ENCODE measurements around the gene DAB2IP.
A peak's percentile ranks its signal among the peaks of the same experiment; 100 is the strongest.

The DAB2IP gene

GRCh38 chr9:121652021-121652837, 795 bp downstream of the DAB2IP start:
- Mint-ChIP-seq H3K9me3 (no peaks in the 10 kb centered on the region), H3K4me1 (peaks cover 65% of the 10 kb centered on the region), H3K4me3 (peak overlapping the region; percentile 95 to 98 (median 97)), H3K27ac (peak overlapping the region; percentile 93 to 95 (median 94)), H3K36me3 (ENCODE audit: low read depth) (peaks cover 5% of the 10 kb centered on the region), H3K27me3 (ENCODE audit: low read depth) (no peaks in the 10 kb centered on the region)
- TF ChIP-seq, protein P1, sequence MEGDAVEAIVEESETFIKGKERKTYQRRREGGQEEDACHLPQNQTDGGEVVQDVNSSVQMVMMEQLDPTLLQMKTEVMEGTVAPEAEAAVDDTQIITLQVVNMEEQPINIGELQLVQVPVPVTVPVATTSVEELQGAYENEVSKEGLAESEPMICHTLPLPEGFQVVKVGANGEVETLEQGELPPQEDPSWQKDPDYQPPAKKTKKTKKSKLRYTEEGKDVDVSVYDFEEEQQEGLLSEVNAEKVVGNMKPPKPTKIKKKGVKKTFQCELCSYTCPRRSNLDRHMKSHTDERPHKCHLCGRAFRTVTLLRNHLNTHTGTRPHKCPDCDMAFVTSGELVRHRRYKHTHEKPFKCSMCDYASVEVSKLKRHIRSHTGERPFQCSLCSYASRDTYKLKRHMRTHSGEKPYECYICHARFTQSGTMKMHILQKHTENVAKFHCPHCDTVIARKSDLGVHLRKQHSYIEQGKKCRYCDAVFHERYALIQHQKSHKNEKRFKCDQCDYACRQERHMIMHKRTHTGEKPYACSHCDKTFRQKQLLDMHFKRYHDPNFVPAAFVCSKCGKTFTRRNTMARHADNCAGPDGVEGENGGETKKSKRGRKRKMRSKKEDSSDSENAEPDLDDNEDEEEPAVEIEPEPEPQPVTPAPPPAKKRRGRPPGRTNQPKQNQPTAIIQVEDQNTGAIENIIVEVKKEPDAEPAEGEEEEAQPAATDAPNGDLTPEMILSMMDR (IDR thresholded peaks at IDR 0.05; ENCODE audit: unreplicated experiment in 3 of 3) = no peak

DNA sequence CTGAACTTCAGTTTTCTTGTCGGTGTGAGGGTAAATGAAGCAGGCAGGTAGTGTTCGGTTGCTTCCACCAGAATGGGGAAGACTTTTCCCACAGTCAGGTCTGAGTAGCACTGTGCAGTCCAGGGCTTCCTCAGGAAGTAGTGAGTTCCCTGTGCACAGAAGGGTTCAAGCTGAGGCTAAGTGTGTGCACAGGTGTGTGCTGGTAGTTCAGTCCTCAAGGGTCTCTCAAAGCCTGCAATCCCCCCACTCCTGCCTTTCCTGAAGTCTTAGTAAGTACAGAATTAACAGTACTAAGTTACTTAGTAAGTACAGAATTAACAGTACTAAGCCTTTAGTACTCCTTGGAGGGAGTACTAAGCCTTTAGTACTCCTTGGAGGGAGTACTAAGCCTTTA, 1.4 kb downstream of the DAB2IP start:
- peaks cover 8% of the 10 kb centered on the region for H3K36me3 Mint-ChIP-seq (ENCODE audit: low read depth)
- H3K27me3 Mint-ChIP-seq (ENCODE audit: low read depth) = no peaks in the 10 kb centered on the region
- H3K9me3 Mint-ChIP-seq = no peaks in the 10 kb centered on the region
- peak overlapping the region; percentile 93 to 95 (median 94) for H3K27ac Mint-ChIP-seq
- TF ChIP-seq, protein P1 (IDR thresholded peaks at IDR 0.05; ENCODE audit: unreplicated experiment in 3 of 3) = no peak
- peak overlapping the region; percentile 95 to 98 (median 97) for H3K4me3 Mint-ChIP-seq
- H3K4me1 Mint-ChIP-seq = peaks cover 69% of the 10 kb centered on the region

DNA sequence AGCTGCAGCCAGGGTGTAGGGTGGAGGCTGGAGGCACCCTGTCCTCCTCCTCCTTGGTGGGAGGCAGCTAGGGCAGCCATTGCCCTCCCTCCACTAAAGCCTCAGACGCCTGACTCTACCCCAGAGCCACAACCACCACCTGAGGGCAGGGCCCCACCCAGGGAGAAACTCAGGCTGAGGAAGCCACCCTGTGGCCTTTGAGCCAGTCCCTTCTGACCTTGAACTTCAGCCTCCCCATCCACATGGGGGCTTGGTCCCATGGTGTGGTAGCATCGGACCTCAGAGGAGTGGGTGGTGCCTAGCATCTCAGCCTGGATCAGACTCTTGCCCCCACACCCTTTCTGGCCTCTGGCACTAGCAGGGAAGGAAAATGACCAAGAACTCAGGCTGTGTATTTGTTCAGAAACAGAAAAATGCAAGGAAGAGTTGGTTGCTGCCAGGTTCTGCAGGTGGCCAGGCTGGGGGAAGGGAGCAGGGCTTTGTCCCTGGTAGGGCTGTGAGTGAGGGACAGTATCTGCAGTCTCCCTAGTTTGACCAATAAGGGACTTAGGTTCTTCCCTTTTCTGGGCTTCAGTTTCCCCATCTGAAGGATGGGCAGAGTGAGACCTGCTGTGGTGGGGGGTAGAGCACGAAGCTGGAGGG, 3.2 kb downstream of the DAB2IP start:
- H3K4me3 Mint-ChIP-seq = peak overlapping the region; percentile 50 to 76 (median 53)
- TF ChIP-seq, protein P1 (IDR thresholded peaks at IDR 0.05; ENCODE audit: unreplicated experiment in 3 of 3) = no peak
- H3K9me3 Mint-ChIP-seq = no peaks in the 10 kb centered on the region
- peaks cover 65% of the 10 kb centered on the region for H3K4me1 Mint-ChIP-seq
- H3K36me3 Mint-ChIP-seq (ENCODE audit: low read depth) = peaks cover 10% of the 10 kb centered on the region
- H3K27me3 Mint-ChIP-seq (ENCODE audit: low read depth) = no peaks in the 10 kb centered on the region
- H3K27ac Mint-ChIP-seq = peak overlapping the region in 2 of 3 experiments; percentile 12 to 30

GRCh38 chr9:121655231-121655755, 3.9 kb downstream of the DAB2IP start:
- H3K4me1 Mint-ChIP-seq = peaks cover 65% of the 10 kb centered on the region
- H3K9me3 Mint-ChIP-seq = no peaks in the 10 kb centered on the region
- H3K27me3 Mint-ChIP-seq (ENCODE audit: low read depth) = no peaks in the 10 kb centered on the region
- no peak overlapping the region for H3K27ac Mint-ChIP-seq
- peak overlapping the region; percentile 36 to 71 (median 43) for H3K4me3 Mint-ChIP-seq
- TF ChIP-seq, protein P1 (IDR thresholded peaks at IDR 0.05; ENCODE audit: unreplicated experiment in 3 of 3) = no peak
- H3K36me3 Mint-ChIP-seq (ENCODE audit: low read depth) = peaks cover 10% of the 10 kb centered on the region

GRCh38 chr9:121656941-121657470, 5.6 kb downstream of the DAB2IP start:
- H3K9me3 Mint-ChIP-seq = no peaks in the 10 kb centered on the region

More at GRCh38 chr9:121656941-121657470, 5.6 kb downstream of the DAB2IP start:
- Mint-ChIP-seq H3K36me3 (ENCODE audit: low read depth) (peaks cover 15% of the 10 kb centered on the region), H3K27me3 (ENCODE audit: low read depth) (no peaks in the 10 kb centered on the region), H3K4me1 (peaks cover 65% of the 10 kb centered on the region), H3K4me3 (peak overlapping the region in 1 of 3 experiments; percentile 21), H3K27ac (peak overlapping the region in 1 of 3 experiments; percentile 64)
- TF ChIP-seq, protein P1 (IDR thresholded peaks at IDR 0.05; ENCODE audit: unreplicated experiment in 3 of 3) = no peak

Data from nephron (organoid).